SW480 (cell line): ENCODE results near the gene NUDT19.
"Not testable (repeated sequence)": the region's sequence is repeated elsewhere in the genome, so short reads cannot be mapped to it uniquely, and the experiment has no call there.

Experiments
- DNase-seq: peaks from one replicate; pipeline ENCODE4 v3.0.0-alpha.2; 2016; ENCODE audit warnings: low spot score

NUDT19 gene

DNA sequence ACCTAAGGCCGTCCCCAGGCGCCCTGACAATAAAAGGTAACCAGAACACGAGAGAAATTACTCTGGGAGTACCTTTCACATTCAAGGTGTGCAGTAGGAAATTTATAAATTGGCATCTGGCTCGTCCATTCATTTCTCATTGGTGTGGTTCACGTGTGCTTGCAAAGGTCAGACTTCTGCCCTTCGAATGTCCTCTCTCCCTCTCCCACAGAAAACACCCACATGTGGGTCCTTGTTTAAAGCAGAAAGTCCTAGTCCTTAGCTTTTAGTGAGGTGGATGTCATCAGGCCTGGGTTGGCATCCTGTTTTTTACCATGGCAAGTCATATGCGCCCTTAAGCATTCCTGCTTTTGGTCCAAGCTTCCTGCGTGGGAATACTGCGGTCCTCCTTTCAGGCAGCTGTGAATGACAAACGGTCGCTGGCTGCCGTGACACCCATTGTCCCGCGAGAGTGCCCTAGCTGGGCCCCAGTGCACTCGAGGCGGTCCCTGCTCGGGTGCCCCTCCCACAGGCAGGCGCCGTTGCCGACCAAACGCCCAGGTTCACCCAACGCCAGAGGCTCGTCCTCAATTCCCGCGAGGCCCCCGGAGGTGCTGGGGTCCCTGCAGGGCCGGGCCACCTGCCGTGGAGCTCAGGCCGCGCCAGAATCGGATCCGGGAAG is at the start of gene NUDT19:
NUDT19 (plus strand) TSS at position 531 of the 661 bp plus-strand sequence. CDS start 140 bp downstream, outside the sequence.
- peak; percentile 94 for DNase-seq

DNA sequence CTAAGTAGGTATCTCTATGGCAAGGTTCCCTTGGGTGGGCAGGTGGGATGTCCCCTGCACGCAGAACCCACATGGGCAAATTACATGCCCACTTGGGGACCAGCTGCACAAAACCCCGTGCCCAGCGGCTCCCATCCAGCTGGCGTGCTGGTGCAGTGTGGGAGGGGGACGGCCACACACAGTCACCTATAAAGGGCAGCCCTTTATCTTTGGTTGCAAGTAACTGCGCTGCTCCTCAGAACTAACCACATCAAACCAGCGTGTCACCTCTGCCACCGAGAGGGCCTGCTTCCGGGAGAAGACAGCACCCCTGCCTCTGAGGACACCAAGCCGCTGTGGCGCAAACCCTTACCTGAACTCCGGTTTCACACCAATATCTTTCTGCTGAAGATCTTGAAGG is 48.9 kb upstream of the NUDT19 start:
- peak; percentile 18 for DNase-seq

DNA sequence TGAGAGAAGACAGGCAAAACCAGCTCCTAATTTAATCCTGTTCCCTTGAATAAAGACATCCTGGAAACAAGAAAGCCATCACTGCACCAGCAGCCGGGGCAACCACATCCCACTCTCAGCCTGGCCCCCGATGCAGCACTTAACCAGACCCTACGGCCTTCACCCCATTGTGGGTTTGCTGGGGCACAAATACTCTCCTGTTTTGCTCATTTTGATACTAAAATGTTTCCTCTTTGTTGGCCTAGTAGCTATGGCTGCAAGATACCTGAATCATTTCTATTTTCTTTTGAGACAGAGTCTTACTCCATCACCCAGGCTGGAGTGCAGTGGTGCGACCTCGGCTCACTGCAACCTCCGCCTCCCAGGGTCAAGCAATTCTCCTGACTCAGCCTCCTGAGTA is 45.1 kb upstream of the NUDT19 start:
- DNase-seq: no peak

DNA sequence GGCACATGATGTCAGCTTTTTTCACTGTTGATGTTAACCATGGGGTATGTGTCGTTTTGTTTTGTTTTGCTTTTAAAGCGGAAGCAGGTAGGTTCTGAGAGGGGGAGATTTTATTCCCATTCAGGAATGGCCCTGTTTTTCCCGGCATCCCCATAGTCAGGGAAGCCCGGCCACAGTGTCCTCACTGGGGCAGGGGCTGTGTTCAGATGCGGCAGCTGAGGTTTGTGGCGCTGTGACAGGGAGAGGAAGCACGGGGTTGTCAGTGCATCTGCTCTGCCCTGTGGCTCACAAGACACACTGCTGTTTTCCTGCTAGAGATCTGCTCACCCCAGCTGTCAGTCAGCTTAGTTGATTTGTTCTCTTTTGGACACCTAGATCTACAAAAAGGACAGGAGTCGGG is 44.3 kb upstream of the NUDT19 start:
- no peak for DNase-seq

DNA sequence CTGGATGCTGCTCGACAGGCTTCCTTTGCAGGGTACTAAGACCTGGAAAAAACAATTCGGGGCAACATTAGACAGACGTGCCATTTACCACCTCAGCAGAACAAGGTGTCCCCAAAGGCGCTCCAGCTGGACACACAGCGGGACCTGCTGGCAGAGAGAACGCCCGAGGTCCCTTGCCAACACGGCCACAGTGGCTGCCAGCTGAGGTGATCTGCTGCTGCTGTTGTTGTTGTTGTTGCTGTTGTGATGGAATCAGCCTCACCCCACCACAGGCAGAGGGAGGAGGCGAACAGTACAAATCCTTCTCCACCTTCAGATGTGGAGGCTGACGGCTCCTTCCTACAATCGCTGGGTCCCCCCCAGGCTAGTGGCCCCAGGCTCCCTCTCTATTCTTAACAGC is 41.9 kb upstream of the NUDT19 start:
- no peak for DNase-seq

DNA sequence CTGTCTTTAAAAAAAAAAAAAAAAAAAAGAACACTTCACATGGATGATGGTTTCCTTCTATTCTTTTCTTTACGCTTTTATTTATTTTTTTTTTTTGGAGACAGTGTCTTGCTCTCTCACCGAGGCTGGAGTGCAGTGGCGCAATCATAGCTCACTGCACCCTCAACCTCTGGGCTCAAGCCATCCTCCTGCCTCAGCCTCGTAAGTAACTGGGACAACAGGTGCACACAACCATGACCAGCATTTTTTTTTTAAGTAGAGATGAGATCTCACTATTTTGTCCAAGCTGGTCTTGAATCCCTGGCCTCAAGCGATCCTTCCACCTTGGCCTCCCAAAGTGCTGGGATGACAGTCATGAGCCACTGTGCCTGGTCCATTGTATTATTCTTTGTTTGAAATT is 41.0 kb upstream of the NUDT19 start:
- DNase-seq: no peak

DNA sequence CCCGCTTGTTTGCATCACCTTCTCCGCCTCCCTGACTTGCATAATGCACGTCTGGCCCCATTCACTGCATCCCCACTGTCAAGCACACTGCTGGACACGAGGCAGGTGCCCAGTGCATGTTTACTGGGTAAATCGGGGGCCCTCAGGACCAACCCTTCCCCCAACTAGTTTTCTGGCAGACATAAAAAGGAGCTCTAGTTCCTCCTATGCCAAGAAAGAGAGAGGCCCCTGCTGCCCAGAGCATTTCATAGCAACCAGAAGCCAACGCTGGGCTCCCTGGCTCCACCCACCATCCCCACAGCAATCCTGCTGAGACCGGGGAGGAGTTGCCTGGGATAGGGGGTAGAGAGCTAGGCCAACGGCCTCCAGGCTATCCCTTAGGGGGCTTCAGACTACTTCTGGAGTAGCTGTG is 39.9 kb upstream of the NUDT19 start:
- no peak for DNase-seq

DNA sequence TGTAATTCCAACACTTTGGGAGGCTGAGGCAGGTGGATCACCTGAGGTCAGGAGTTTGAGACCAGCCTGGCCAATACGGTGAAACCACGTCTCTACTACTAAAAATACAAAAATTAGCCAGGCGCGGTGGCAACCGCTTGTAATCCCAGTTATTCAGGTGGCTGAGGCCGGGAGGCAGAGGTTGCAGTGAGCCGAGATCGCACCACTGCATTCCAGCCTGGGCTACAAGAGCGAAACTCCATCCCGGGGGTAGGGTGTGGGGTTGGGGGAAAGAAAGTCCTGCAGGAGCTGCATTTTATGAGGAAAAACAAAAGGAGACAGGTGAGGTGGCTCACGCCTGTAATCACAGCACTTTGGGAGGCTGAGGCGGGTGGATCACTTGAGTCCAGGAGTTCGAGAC is 39.3 kb upstream of the NUDT19 start:
- not testable (repeated sequence) for DNase-seq

DNA sequence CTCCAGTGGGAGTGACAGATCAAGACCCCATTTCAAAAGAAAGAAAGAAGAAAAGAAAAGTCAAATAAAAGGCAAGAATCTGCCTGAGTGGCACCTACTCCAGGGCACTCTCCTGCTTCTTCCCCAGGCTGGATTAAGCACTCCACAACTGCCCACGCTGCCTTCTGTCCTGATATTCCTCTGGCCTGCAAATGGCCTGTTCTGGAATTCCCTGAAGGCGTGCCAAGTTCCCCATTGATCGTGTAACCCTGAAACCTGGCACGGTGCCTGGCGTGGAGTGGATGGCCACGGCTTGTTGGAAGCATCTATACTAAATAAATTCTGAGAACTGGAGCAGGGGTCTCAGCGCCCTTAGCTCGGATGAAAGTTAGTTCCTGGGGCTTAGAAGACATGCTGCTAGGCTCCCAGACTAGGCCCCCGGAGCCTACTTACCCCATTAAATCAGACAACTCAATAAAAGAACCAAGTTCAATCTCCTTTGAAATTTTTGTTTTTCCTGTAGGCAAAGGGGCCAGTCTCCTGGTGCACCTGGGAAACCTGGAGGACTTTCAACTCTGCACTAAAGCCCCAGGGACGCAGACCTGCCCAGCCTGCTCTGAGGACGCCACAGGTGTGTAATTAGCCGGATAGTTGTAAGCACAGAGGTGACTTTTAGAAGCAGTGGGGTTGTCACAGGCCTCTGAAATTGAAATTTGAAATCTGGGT is 38.6 kb upstream of the NUDT19 start:
- no peak for DNase-seq

DNA sequence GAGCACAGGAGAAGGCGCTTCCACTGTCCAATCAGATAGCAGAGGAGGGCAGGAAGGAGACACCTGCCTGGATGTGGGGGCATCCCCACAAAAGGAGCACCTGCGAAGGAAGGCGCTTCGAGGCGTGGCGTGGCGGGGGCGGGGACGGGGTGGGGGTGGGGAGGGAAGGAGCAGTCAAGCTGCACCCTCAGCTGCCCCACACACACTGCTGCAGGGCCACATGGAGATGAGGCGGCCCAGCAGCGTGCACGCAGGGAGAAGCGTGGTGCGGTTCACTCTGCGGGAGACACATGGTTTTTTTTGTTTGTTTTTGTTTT is 38.1 kb upstream of the NUDT19 start:
- no peak for DNase-seq

DNA sequence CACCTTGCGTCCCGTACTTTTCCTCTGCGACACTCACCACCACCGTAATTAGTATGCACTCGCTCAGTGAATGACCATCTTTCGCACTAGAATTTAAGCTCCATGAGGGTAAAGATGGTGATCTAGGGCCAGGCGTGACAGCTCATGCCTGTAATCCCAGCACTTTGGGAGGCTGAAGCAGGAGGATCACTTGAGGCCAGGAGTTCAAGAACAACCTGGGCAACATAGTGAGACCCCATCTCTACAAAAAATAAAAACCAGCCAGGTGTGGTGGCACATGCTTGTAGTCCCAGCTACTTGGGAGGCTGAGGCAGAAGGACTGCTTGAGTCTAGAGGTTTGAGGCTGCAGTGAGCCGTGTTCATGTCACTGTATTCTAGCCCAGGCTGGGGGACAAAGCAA is 35.2 kb upstream of the NUDT19 start:
- DNase-seq: not testable (repeated sequence)

DNA sequence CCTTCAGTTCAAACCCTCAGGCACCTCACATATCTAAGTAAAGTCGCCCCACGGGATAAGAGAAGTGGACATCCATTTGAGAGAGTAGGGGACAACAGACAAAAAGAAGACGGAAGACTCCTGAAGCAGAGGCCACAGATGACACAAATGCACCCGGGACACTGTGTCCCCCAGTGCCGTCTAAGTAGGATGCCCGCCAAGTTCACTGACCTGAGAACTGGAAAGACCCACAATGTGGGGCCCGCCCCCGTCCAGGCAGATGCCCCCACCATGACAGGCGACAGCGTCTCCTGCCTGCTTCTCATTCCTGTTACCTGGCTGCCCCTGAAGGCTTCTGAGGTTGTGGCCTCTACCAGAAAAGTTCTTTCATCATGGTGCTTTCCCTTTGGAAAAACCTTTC is 33.5 kb upstream of the NUDT19 start:
- DNase-seq: no peak

DNA sequence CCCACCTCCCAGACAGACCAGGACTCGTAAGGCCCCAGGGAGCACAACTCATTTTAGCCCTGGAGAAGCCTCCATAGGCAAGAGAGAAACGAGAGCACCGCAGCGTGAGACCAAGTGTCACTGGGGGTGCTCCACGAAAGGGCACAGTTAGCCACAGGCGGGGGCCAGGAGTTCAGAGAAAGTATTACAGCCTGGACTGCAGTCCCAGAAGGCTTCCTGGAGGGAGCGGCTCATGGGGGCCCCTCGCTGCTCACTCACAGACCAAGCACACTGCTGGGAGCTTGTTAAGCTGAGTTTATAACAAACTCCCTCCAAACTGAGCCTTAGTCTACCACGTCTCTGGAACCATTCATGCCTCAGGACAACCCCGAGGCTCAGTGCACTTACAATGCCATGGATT is 33.1 kb upstream of the NUDT19 start:
- DNase-seq: no peak

DNA sequence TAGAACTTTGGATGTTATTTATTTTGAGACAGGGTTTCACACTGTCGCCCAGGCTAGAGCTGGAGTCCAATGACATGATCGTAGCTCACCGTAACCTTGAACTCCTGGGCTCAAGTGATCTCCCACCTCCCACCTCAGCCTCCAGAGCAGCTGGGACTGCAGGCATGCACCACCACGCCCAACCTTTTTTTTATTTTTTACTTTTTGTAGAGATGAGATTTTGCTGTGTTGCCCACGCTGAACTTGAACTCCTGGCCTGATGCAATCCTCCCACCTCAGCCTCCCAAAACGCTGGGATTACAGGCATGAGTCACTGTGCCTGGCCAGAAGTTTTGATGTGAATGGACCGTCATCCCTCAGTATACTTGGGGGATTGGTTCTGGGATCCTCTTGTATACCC is 30.3 kb upstream of the NUDT19 start:
- no peak for DNase-seq

DNA sequence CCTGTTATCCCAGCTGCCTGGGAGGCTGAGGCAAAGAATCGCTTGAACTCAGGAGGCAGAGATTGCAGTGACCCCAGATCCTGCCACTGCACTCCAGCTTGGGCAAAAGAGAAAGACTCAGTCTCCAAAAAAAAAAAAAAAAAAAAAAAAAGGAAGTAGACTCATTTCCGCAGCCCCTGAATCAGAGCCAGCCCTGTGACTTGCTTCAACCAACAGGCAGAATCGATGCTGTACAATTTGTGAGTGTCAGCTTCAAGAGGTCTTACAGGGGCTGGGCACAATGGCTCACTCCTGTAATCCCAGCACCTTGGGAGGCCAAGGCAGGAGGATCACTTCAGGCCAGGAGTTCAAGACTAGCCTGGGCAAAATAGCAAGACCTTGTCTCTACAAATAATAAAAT is 29.4 kb upstream of the NUDT19 start:
- no peak for DNase-seq

DNA sequence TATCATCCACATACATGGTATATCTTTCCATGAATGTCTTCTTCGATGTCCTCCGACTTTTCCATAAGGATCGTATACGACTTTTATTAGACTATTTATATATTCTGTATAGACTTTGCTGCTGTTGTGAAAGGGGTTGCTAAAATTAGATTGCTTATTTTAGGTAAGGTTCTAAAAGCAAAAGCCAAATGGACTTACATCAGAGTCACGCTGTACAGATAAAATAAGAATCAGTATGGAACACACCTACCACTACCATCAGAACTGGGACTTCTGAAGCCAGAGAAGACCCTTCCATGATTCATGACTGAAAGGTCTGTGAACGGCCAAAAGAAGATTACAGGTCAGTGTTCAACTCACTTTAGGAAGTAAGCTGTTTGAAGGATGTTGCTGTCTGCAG is 25.5 kb upstream of the NUDT19 start:
- DNase-seq: no peak

DNA sequence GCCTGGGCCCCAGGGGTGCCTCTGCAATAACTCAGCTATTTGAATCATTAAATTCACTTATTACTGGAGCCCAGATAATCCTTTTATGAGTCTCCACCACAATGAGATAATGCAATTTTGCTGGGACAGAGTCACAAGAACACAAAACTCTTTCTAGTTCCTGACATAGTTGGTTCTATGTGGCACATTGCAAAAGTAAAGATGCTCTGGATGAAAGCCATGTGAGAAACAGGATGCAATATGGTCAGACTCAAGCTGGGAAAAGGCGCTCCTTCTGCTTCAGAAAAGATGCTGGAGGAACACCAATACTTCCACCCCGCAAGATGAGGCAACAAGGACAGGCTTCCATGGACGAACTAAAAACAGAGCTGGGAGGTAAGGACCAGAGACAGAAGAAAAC is 22.3 kb upstream of the NUDT19 start:
- no peak for DNase-seq

DNA sequence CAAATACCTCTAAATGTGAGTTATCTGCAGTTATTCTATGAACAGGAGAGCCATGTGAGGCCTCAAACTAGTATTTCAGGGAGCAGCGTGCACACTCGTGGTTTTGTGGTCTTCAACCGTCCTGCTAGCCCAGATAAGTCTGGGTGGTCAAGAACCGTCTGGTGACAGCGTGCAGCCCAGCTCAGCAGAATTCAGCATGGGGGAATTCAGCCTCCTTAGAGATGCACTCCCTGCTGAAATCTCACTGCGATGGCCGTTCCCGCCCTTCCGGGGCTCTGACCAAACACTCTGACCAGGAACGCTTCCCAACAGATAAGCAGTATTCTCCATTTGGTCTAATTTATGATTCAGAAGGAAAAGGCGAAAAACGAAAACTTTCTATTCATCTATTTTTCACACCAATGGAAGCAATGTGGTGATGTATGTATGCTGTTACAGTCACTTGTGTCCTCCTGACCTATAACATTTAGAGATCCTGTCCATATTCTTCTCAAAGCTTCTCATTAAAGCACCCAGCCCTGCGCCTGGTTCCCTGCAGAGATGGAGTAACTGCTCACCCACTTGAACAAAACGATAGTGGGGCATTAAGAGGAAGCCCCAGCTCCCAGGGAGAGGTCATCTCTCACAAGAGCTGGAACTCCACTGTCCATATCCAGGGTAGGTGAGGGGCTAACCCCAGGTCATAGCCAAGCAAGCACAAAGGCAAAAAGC is 19.6 kb upstream of the NUDT19 start:
- no peak for DNase-seq

DNA sequence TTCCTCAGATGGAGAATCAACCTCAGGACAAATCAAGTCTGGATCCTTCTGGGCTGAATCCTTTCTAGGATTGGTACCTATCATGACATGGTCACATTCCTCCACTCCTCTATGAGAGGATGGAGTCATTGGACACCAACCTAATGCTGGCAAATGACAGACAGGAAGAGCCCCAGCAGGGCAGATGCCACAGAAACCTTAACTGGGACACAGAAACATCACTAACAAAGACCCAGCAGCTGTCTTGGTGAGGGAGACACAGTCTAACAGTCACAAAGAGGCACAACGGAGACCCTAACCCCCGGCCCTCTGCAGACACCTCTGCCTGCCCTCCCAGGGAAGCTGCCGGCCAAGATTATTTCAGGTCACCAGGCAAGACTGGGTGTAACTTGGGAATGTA is 18.8 kb upstream of the NUDT19 start:
- DNase-seq: no peak

DNA sequence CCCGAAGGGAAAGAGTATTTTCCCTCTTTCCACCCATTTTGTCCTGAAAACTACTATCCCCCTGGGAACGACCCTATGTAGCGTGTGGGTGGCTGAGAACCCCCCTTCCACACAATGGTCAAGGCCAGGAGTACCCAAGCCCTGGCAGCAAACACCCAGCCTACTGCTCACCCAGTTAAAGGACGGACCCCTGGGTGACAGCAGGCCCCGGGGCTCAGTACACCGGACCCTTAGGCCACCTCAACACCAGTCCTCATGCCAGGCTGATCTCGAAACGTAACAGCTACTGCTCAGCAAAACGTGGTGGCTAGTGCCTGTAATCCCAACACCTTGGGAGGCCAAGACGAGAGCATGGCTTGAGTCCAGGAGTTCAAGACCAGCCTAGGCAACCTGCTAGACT is 18.0 kb upstream of the NUDT19 start:
- no peak for DNase-seq

DNA sequence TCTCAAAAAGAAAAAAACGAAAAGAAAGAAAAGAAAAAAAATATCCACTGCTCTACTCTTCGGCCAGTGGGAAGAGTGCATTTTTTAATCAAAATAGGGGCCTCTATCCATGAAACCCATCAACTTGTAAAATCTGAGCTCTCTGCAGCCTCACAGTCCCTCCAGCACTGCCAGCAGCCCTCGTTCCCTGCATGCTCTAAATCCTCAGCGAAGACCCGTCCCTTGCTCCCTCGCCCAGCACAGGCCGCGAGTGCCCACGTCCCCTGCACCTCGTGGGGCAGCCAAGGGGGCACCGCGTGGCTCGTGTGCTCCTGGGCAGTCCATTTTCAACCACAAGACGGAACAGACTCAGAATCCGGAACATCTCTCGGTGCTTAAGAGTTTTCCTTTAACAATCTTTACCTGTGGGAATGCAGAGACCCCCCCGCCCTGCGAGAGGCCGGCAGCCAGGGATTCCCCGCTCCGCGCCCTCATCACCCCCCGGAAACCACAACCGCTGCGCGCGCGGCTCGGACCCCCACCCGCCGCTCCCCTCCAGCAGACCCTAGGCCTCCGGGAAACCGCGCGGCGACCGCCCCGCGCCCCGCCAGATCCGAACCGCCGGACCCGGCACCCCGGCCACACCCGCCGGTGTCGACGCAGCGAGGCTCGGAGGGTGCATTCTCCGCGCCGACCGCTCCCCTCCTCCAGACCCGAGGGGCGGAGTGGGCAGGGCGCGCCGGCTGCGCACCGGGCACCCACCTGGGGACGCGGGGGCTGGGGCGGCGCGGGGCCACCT is 17.3 kb upstream of the NUDT19 start:
- peak; percentile 18 for DNase-seq

DNA sequence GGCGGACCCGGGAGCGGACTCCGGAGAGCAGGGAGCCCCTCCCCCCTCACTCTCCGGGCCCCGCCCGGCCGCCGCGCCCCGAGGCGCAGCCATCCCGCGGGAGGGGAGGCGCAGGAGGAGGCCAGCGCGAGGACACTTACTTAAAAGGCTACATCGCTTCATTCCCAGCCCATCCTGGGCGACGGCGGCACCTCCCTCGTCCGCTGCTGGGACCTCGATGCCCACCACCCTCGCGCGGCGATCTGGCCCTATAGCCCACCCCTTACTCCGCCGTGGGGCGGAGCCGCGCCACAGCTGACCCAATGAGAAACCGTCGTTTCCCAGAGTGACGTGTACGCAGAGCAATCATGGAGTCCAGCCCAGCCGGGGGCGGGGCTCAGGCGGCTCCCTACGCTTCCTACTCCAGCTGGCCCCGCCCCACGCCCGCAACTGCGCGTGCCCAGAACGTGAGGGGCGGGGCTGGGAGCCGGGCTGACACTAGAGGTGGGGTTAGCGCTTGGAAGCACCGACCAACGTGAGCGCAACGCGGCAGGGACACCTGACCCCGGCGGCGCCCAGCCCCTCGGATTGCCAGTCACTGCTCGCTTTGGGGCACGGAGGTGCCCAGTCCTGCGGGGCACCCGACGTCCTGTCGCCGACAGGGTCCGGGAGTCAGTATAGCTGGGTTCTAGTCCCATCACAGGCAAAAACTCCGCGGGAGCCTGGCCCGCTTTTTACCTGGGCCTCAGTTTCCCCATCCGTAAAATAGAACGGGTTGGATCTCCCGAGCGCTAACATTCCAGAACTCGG is 16.5 kb upstream of the NUDT19 start, which contains the start of gene ANKRD27:
ANKRD27 (minus strand) TSS at position 250 of the 789 bp plus-strand sequence. CDS start 16,165 bp downstream, outside the sequence.
- peak; percentile 99 for DNase-seq
